HepG2 (cell line): ENCODE data around the gene MRPL48. TPM values are rescaled to one million over a fixed set of nuclear protein-coding genes. Genes with fewer than 3 reads are reported as not detected.

Source experiments
- CEBPG ChIP-seq: IDR thresholded peaks from 2 replicates; pipeline ENCODE4 v1.6.1; 2016
- JUNB ChIP-seq: sonication (generic); formaldehyde crosslinking; IDR thresholded peaks from 2 replicates; pipeline ENCODE4 v1.8.0; 2022; ENCODE audit warnings: missing genetic modification reagents, mild to moderate bottlenecking, borderline replicate concordance
- KAT8 ChIP-seq: IDR thresholded peaks from 2 replicates; pipeline ENCODE4 v1.6.1; 2016; ENCODE audit warnings: missing genetic modification reagents, missing compliant biosample characterization
- KDM5A ChIP-seq: fragments of 200-600 bp; sonication (generic); IDR thresholded peaks from 2 replicates; pipeline ENCODE4 v1.7.0; 2018; ENCODE audit warnings: antibody characterized with exemption, mild to moderate bottlenecking, low read length, borderline replicate concordance
- KMT2A ChIP-seq: sonication (generic); formaldehyde crosslinking; IDR thresholded peaks from 2 replicates; pipeline ENCODE4 v1.4.0; 2020; ENCODE audit warnings: missing genetic modification reagents
- NFE2L1 ChIP-seq: sonication (generic); formaldehyde crosslinking; IDR thresholded peaks from 2 replicates; pipeline ENCODE4 v1.4.0; 2020; ENCODE audit warnings: missing genetic modification reagents, mild to moderate bottlenecking, borderline replicate concordance
- NFIC ChIP-seq: IDR thresholded peaks from 2 replicates; pipeline ENCODE4 v1.6.1; 2012; ENCODE audit warnings: mild to moderate bottlenecking, low read length, inconsistent platforms
- PHF5A ChIP-seq: IDR thresholded peaks from one replicate; pipeline ENCODE4 v1.6.1; 2018; ENCODE audit warnings: low read depth, missing genetic modification reagents; ENCODE audit not compliant: unreplicated experiment
- POLR2A ChIP-seq, 2 experiments: IDR thresholded peaks; 2 replicates each; pipeline ENCODE4 v1.6.1; 2011; ENCODE audit warnings: low read depth in 2 of 2, low read length in 2 of 2, mild to moderate bottlenecking in 1 of 2, moderate library complexity in 1 of 2; ENCODE audit not compliant: insufficient read depth in 1 of 2
- RCOR2 ChIP-seq: IDR thresholded peaks from 2 replicates; pipeline ENCODE4 v1.6.1; 2016; ENCODE audit warnings: missing biosample characterization, missing genetic modification reagents
- RNF2 ChIP-seq: fragments of 450-650 bp; conservative IDR thresholded peaks from 2 replicates; pipeline ENCODE4 v1.6.1; 2016; ENCODE audit warnings: low read depth
- SMAD1 ChIP-seq: sonication (generic); formaldehyde crosslinking; IDR thresholded peaks from 2 replicates; pipeline ENCODE4 v1.4.0; 2020; ENCODE audit warnings: missing genetic modification reagents, low read depth, mild to moderate bottlenecking, borderline replicate concordance
- THRA ChIP-seq: sonication (generic); formaldehyde crosslinking; IDR thresholded peaks from 2 replicates; pipeline ENCODE4 v1.4.0; 2020; ENCODE audit warnings: missing genetic modification reagents, borderline replicate concordance
- ZBTB33 ChIP-seq: sonication (generic); formaldehyde crosslinking; IDR thresholded peaks from 2 replicates; pipeline ENCODE4 v1.4.0; 2020; ENCODE audit warnings: missing genetic modification reagents
- ZBTB7B ChIP-seq: sonication (generic); formaldehyde crosslinking; IDR thresholded peaks from 2 replicates; pipeline ENCODE4 v1.4.0; 2020; ENCODE audit warnings: missing genetic modification reagents
- ZNF367 ChIP-seq: sonication (generic); formaldehyde crosslinking; IDR thresholded peaks from 2 replicates; pipeline ENCODE4 v1.4.0; 2020; ENCODE audit warnings: missing genetic modification reagents, borderline replicate concordance
- ZNF550 ChIP-seq: sonication (generic); formaldehyde crosslinking; IDR thresholded peaks from 2 replicates; pipeline ENCODE4 v1.4.0; 2020; ENCODE audit warnings: mild to moderate bottlenecking, missing genetic modification reagents, borderline replicate concordance
- ZSCAN12 ChIP-seq: sonication (generic); formaldehyde crosslinking; IDR thresholded peaks from 2 replicates; pipeline ENCODE4 v1.9.0; 2021; ENCODE audit warnings: mild to moderate bottlenecking, missing genetic modification reagents
- polyA plus RNA-seq, 8 experiments: library from polyadenylated mRNA; depleted of rRNA in 3 of 8; stranded (reverse) in 7 of 8; unstranded in 1 of 8; fragments of >200 nt; fragmentation: Illumina TruSeq in 4 of 8; extraction: Trizol in 4 of 8; gene quantifications; 2 replicates each; pipeline versions ENCODE4 v1.2.1 to v1.2.3, GENCODE V29; 2011 to 2016; ENCODE audit warnings: low read depth in 4 of 8, missing spikeins in 1 of 8, mixed read lengths in 1 of 8; ENCODE audit not compliant: insufficient read depth in 1 of 8
- total RNA-seq, 5 experiments: library from RNA; depleted of rRNA; stranded (reverse); fragments of >200 nt; fragmentation: Illumina TruSeq; extraction: Trizol; gene quantifications; 2 replicates each; pipeline ENCODE4 v1.2.3, GENCODE V29; 2016; ENCODE audit warnings: low read depth in 1 of 5
- TF ChIP-seq, protein P1 (sequence below): sonication (generic); formaldehyde crosslinking; IDR thresholded peaks from 2 replicates; pipeline ENCODE4 v1.5.1; 2020; ENCODE audit warnings: missing genetic modification reagents, mild to moderate bottlenecking, borderline replicate concordance
- TF ChIP-seq, protein P2 (sequence below), 2 experiments: sonication (generic) in 1 of 2; formaldehyde crosslinking in 1 of 2; IDR thresholded peaks; 2 replicates each; pipeline versions ENCODE4 v1.6.1 to v1.9.0; 2014 to 2022; ENCODE audit warnings: antibody characterized with exemption in 1 of 2, borderline replicate concordance in 1 of 2, inconsistent platforms in 1 of 2, low read depth in 1 of 2, missing genetic modification reagents in 1 of 2

The MRPL48 gene
- total and polyA plus RNA-seq, 2 of the 13 experiments (the other 11 are each of a cell fraction or from before 2014, with no cell fraction given) = 61.2 to 67.9 TPM

- TF ChIP-seq ZBTB33 = no peak
- no peak for TF ChIP-seq KDM5A
- TF ChIP-seq PHF5A (CRISPR knock-in tag) = no peak
- TF ChIP-seq, protein P1, sequence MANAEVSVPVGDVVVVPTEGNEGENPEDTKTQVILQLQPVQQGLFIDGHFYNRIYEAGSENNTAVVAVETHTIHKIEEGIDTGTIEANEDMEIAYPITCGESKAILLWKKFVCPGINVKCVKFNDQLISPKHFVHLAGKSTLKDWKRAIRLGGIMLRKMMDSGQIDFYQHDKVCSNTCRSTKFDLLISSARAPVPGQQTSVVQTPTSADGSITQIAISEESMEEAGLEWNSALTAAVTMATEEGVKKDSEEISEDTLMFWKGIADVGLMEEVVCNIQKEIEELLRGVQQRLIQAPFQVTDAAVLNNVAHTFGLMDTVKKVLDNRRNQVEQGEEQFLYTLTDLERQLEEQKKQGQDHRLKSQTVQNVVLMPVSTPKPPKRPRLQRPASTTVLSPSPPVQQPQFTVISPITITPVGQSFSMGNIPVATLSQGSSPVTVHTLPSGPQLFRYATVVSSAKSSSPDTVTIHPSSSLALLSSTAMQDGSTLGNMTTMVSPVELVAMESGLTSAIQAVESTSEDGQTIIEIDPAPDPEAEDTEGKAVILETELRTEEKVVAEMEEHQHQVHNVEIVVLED = no peak
- peak; percentile 69; the same call in 1 of the 2 replicates for TF ChIP-seq KAT8 (CRISPR knock-in tag)
- no peak for TF ChIP-seq ZNF367 (CRISPR knock-in tag)
- no peak for TF ChIP-seq NFE2L1 (CRISPR knock-in tag)
- TF ChIP-seq ZBTB7B (CRISPR knock-in tag) = no peak
- no peak for TF ChIP-seq ZSCAN12 (CRISPR knock-in tag)
- TF ChIP-seq RNF2 = no peak
- no peak for TF ChIP-seq ZNF550 (CRISPR knock-in tag)
- no peak for TF ChIP-seq RCOR2
- no peak for TF ChIP-seq SMAD1
- TF ChIP-seq, protein P2, sequence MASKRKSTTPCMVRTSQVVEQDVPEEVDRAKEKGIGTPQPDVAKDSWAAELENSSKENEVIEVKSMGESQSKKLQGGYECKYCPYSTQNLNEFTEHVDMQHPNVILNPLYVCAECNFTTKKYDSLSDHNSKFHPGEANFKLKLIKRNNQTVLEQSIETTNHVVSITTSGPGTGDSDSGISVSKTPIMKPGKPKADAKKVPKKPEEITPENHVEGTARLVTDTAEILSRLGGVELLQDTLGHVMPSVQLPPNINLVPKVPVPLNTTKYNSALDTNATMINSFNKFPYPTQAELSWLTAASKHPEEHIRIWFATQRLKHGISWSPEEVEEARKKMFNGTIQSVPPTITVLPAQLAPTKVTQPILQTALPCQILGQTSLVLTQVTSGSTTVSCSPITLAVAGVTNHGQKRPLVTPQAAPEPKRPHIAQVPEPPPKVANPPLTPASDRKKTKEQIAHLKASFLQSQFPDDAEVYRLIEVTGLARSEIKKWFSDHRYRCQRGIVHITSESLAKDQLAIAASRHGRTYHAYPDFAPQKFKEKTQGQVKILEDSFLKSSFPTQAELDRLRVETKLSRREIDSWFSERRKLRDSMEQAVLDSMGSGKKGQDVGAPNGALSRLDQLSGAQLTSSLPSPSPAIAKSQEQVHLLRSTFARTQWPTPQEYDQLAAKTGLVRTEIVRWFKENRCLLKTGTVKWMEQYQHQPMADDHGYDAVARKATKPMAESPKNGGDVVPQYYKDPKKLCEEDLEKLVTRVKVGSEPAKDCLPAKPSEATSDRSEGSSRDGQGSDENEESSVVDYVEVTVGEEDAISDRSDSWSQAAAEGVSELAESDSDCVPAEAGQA (IDR thresholded peaks at IDR 0.05; ENCODE audit: low read depth) = 0 out of 2 replicates have a peak, but pooled peaks have one; percentile 30
- TF ChIP-seq, protein P2 (CRISPR knock-in tag; IDR thresholded peaks at IDR 0.05; ENCODE audit: borderline replicate concordance) = no peak
- peak; percentile 99 for TF ChIP-seq CEBPG (CRISPR knock-in tag)
- TF ChIP-seq KMT2A (CRISPR knock-in tag) = no peak
- TF ChIP-seq JUNB (CRISPR knock-in tag) = no peak
- TF ChIP-seq THRA (CRISPR knock-in tag) = 0 out of 2 replicates have a peak, but pooled peaks have one; percentile 11
- peak; percentile 57; the same call in 1 of the 2 replicates for TF ChIP-seq NFIC
- TF ChIP-seq POLR2A (IDR thresholded peaks at IDR 0.05; ENCODE audit: insufficient read depth in 1 of 2, low read depth in 2 of 2, low read length in 2 of 2) = peak; percentile 59 to 61
Observed at GRCh38 chr11:73784080-73784634, 3.5 kb upstream of the MRPL48 start (continued).
